CD4-positive, alpha-beta memory T cell (primary cell): ENCODE measurements around the gene UTY. TPM values are rescaled to one million over a fixed set of nuclear protein-coding genes. Genes with fewer than 3 reads are reported as not detected.
A peak's percentile ranks its signal among the peaks of the same experiment; 100 is the strongest.

ENCODE experiments used
- CTCF ChIA-PET: fragments of 350-600 bp; sonication (Branson Sonifier 250); formaldehyde crosslinking; loops from one replicate; lab custom pipeline; 2021; ENCODE audit warnings: inconsistent platforms; ENCODE audit not compliant: partially characterized antibody; lab: Charles Lee
- POLR2A ChIA-PET: fragments of 350-600 bp; sonication (Branson Sonifier 250); formaldehyde crosslinking; loops from one replicate; lab custom pipeline; 2021; ENCODE audit not compliant: partially characterized antibody; lab: Charles Lee
- DNase-seq, 5 donors: peaks; one replicate each; pipeline versions ENCODE4 v3.0.0 to v3.0.0-alpha.2; 2020 to 2022; ENCODE audit warnings: mixed read lengths in 1 of 5
- H3K27ac ChIP-seq: one replicate; pipeline ENCODE4 v1.7.0; 2013; ENCODE audit warnings: low read depth, low read length
- H3K27me3 ChIP-seq: 2 replicates; pipeline ENCODE4 v1.7.0; 2013; ENCODE audit warnings: mild to moderate bottlenecking, low read length, moderate library complexity; ENCODE audit not compliant: insufficient read depth
- H3K36me3 ChIP-seq: 2 replicates; pipeline ENCODE4 v1.7.0; 2013; ENCODE audit warnings: mild to moderate bottlenecking, low read length, moderate library complexity; ENCODE audit not compliant: insufficient read depth
- H3K4me1 ChIP-seq: 2 replicates; pipeline ENCODE4 v1.7.0; 2013; ENCODE audit warnings: mild to moderate bottlenecking, low read length, moderate library complexity; ENCODE audit not compliant: insufficient read depth
- H3K4me3 ChIP-seq, 2 donors: one replicate each; pipeline ENCODE4 v1.7.0; 2013; ENCODE audit warnings: low read length in 2 of 2, mild to moderate bottlenecking in 1 of 2
- H3K9me3 ChIP-seq, 2 donors: one replicate each; pipeline ENCODE4 v1.7.0; 2013; ENCODE audit warnings: low read length in 2 of 2, control low read depth in 1 of 2; ENCODE audit not compliant: control insufficient read depth in 1 of 2
- H3K27ac Mint-ChIP-seq, 7 donors: one replicate each; pipeline ENCODE4 v1.8.0; 2020 to 2021; ENCODE audit warnings: mixed read lengths in 7 of 7, mild to moderate bottlenecking in 6 of 7, inconsistent platforms in 3 of 7, moderate library complexity in 3 of 7
- H3K27me3 Mint-ChIP-seq, 2 donors: one replicate each; pipeline ENCODE4 v1.8.0; 2020 to 2021; ENCODE audit warnings: mixed read lengths in 2 of 2
- H3K36me3 Mint-ChIP-seq, 2 donors: one replicate each; pipeline ENCODE4 v1.8.0; 2020 to 2021; ENCODE audit warnings: mixed read lengths in 2 of 2, inconsistent platforms in 1 of 2, mild to moderate bottlenecking in 1 of 2
- H3K4me1 Mint-ChIP-seq, 4 donors: one replicate each; pipeline ENCODE4 v1.8.0; 2020 to 2021; ENCODE audit warnings: mixed read lengths in 4 of 4, mild to moderate bottlenecking in 1 of 4
- H3K4me3 Mint-ChIP-seq, 8 donors: one replicate each; pipeline ENCODE4 v1.8.0; 2020 to 2021; ENCODE audit warnings: mixed read lengths in 8 of 8, mild to moderate bottlenecking in 7 of 8, moderate library complexity in 6 of 8, inconsistent platforms in 3 of 8
- H3K9me3 Mint-ChIP-seq, 8 donors: one replicate each; pipeline ENCODE4 v1.8.0; 2020 to 2021; ENCODE audit warnings: mixed read lengths in 8 of 8, mild to moderate bottlenecking in 5 of 8, inconsistent platforms in 3 of 8, moderate library complexity in 1 of 8
- intact Hi-C: fragments of 100-400 bp; cut with micrococcal nuclease; formaldehyde crosslinking; loops from one replicate; pipeline ENCODE4 v1.15.1; 2023
- polyA plus RNA-seq, 2 donors: library from polyadenylated mRNA; unstranded; fragments of 300-500 nt; fragmentation: Illumina TruSeq; gene quantifications; one replicate each; pipeline ENCODE4 v1.2.3, GENCODE V29; 2021
- total RNA-seq, 2 experiments: library from RNA; stranded (reverse); gene quantifications; one replicate each; pipeline ENCODE4 v1.2.3, GENCODE V29; 2021

Gene UTY
- total and polyA plus RNA-seq, 4 experiments from 2014 or later: 70.8 to 71.8 TPM; not detected in 2

DNA sequence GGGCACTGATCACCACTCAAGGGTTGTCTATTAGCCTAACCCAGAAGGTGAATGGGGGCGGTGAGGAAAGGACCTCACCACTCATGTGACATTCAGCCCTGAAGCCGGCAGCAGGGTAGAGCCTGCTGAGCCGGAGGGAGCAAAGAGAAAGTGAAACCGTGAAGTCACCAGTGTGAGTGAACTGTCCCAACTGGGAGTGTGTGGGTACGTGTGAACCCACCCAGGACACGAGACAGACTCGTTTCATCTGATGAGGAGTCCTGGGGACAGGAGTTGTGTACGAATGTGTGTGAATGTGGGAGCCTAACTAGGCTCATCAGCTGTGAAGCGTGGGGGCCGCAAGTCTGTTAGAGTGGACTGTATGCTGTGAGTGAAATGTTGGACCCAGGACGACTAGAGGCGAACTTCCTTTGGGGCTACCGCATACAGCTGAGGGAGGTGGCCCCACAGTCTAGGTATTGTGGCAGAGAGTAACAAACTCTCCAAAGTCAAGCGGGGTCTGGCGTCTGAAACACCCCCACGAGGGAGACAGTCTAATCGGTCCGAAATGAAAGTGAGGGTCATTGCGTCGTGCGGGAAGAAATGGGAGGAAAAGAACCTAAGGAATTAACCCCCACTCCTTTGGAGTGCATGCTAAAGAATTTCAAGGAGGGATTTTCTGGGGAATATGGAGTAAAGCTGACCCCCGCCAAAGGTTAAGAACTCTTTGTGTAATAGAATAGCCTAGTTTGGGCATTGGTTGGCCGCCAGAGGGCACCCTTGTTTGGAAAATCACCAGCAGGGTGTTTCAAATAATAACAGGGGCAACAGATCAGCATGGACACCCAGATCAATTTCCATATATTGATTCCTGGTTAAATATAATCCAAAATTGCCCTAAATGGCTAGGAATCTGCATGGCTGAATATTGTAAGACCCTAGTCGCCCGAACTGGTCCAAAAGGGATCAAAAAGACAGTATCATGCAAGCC, 43.6 kb downstream of the UTY start:
- ChIA-PET POLR2A (no interaction called here), CTCF (interaction anchor here (0.7 kb wide), 1 partner anchor 11 kb away, joined by 3 read pairs; no protein-coding TSS in a partner anchor)
- intact Hi-C loops: loop anchor here (1.0 kb wide), 1 partner anchor 293 kb away; no protein-coding TSS in a partner anchor
- Mint-ChIP-seq H3K27me3 (no peaks in the 10 kb centered on the region), H3K4me3 (peak overlapping the region in 2 of 8 donors; percentile 91 to 97), H3K9me3 (peaks cover 0 to 3% (median 0%) of the 10 kb centered on the region in 8 donors), H3K36me3 (peaks cover 0 to 47% of the 10 kb centered on the region in 2 donors), H3K4me1 (peaks cover 0 to 90% (median 25%) of the 10 kb centered on the region in 4 donors), H3K27ac (peak overlapping the region in 2 of 7 donors; percentile 95 to 97)
- peak in 1 of 5 donors; percentile 75 for DNase-seq
- Histone ChIP-seq H3K36me3 (no peaks in the 10 kb centered on the region), H3K27me3 (no peaks in the 10 kb centered on the region), H3K9me3 (peaks cover 0 to 2% of the 10 kb centered on the region in 2 donors), H3K4me1 (peaks cover 53% of the 10 kb centered on the region), H3K27ac (peak overlapping the region; percentile 78), H3K4me3 (peak overlapping the region in 1 of 2 donors; percentile 62)

DNA sequence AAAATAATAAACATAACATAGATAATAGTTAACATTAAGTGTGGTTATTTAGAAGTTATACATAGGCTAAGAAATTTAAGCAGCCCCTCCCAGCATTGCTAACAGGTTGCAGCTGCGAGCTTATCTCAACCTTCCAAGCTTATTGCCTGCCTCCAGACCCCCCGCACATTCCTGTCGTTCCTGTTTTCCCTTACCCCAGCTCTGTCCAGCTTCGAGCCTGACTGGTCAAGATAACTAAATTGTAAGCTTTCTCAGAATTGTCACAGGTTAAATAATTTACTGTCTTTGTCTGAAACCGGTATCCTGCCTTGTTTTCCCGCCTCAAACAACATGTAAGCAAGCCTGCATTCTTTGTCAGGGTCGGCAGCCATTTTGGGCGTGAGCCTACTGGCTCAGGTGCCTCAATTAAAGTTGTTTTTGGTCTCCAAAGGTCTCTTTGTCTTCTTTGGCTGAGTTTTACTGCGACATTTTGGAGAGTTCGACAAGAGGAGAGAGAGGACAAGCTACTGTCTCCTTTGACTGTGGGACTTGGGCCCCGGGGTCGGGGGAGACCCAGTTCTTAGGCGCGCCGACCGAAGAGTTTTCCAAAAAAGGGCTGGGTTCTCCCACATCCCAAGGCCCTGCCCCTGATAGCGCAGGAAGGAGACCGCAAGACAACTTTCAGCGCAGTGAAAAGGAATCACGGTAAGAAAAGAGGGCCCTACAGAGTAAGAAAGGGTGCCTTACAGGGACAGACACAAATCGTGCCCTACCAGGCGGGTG, 44.4 kb downstream of the UTY start:
- H3K9me3 ChIP-seq: peaks cover 0 to 3% of the 10 kb centered on the region in 2 donors
- peaks cover 0 to 85% (median 23%) of the 10 kb centered on the region in 4 donors for H3K4me1 Mint-ChIP-seq
- peaks cover 51% of the 10 kb centered on the region for H3K4me1 ChIP-seq
- intact Hi-C loops: no loop called here
- no peak for DNase-seq
- H3K27ac Mint-ChIP-seq: peak overlapping the region in 2 of 7 donors; percentile 95 to 97
- no peaks in the 10 kb centered on the region for H3K27me3 ChIP-seq
- H3K27ac ChIP-seq: peak overlapping the region; percentile 78
- H3K9me3 Mint-ChIP-seq: peaks cover 0 to 3% (median 0%) of the 10 kb centered on the region in 8 donors
- H3K36me3 Mint-ChIP-seq: peaks cover 0 to 50% of the 10 kb centered on the region in 2 donors
- CTCF ChIA-PET: no interaction called here
- H3K4me3 ChIP-seq: peak overlapping the region in 1 of 2 donors; percentile 62
- H3K27me3 Mint-ChIP-seq: no peaks in the 10 kb centered on the region
- no peaks in the 10 kb centered on the region for H3K36me3 ChIP-seq
- peak overlapping the region in 2 of 8 donors; percentile 91 to 97 for H3K4me3 Mint-ChIP-seq
- POLR2A ChIA-PET: no interaction called here

DNA sequence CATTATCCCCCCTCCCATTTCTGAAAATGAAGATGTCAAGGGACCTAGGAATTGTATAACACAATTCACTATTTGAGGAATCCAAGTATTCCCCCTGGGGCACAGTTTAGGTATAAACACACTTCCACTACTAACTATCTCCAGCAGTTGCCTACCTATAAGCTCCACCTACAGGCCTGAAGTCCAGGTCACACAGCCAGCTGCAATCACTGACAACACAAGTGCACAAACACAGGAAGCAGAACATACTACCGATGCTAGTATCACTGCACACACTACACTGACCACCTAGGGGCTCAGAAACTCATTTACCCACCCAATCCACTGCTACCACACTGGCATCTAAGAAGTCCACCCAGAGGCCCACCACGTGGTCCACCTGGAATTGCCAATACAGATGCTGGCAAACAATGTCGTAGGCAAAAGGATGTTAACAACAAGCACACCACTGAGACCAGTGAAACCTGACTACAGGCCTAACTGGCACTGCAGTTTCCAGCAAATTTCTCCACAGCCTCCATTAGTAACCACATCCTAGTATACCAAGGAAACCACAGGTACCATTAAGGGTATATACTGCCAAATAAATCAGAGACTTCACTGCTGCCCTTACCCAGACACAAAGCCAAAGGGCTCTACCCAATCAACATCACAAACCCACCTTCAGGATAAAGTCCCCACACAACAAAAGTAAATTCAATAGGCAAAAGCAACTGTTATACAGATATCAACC, 47.4 kb downstream of the UTY start:
- peaks cover 0 to 6% of the 10 kb centered on the region in 2 donors for H3K9me3 ChIP-seq
- DNase-seq: peak in 1 of 5 donors; percentile 35
- intact Hi-C loops: no loop called here
- ChIA-PET CTCF (no interaction called here), POLR2A (no interaction called here)
- peak overlapping the region; percentile 10 for H3K27ac ChIP-seq
- Mint-ChIP-seq H3K4me1 (peaks cover 0 to 61% (median 23%) of the 10 kb centered on the region in 4 donors), H3K27ac (peak overlapping the region in 2 of 7 donors; percentile 82 to 93), H3K36me3 (peaks cover 0 to 60% of the 10 kb centered on the region in 2 donors), H3K9me3 (peaks cover 0 to 5% (median 0%) of the 10 kb centered on the region in 8 donors), H3K4me3 (peak overlapping the region in 1 of 8 donors; percentile 70), H3K27me3 (no peaks in the 10 kb centered on the region)
- H3K4me1 ChIP-seq: peaks cover 38% of the 10 kb centered on the region
- H3K36me3 ChIP-seq: no peaks in the 10 kb centered on the region
- H3K4me3 ChIP-seq: no peak overlapping the region
- H3K27me3 ChIP-seq: no peaks in the 10 kb centered on the region

DNA sequence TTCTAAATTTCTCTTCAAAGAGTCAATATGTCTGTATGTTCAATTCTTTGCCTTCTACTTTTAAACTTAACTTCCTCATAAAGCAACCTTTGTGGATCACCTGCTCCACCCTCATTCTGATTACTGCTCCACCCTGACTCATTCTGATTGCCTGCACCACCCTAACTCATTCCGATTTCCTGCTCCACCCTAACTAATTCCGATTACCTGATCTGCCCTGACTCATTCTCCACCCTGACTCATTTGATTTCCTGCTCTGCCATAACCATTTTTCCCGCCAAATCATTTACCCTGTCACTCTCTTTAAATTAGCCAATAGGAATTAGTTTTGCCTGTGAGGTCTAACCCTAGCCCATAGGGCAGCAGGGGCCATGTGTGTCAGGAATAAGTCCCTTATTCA, 50.3 kb downstream of the UTY start:
- no peaks in the 10 kb centered on the region for H3K27me3 ChIP-seq
- H3K4me3 Mint-ChIP-seq: no peak overlapping the region
- H3K36me3 ChIP-seq: no peaks in the 10 kb centered on the region
- ChIA-PET CTCF (no interaction called here), POLR2A (no interaction called here)
- DNase-seq: no peak
- peaks cover 0 to 48% (median 18%) of the 10 kb centered on the region in 4 donors for H3K4me1 Mint-ChIP-seq
- no peak overlapping the region for H3K27ac ChIP-seq
- intact Hi-C loops: no loop called here
- peaks cover 0 to 6% of the 10 kb centered on the region in 2 donors for H3K9me3 ChIP-seq
- no peak overlapping the region for H3K4me3 ChIP-seq
- H3K36me3 Mint-ChIP-seq: peaks cover 0 to 71% of the 10 kb centered on the region in 2 donors
- H3K27ac Mint-ChIP-seq: peak overlapping the region in 1 of 7 donors; percentile 47
- H3K4me1 ChIP-seq: peaks cover 34% of the 10 kb centered on the region
- no peaks in the 10 kb centered on the region for H3K27me3 Mint-ChIP-seq
- peaks cover 0 to 7% (median 0%) of the 10 kb centered on the region in 8 donors for H3K9me3 Mint-ChIP-seq

DNA sequence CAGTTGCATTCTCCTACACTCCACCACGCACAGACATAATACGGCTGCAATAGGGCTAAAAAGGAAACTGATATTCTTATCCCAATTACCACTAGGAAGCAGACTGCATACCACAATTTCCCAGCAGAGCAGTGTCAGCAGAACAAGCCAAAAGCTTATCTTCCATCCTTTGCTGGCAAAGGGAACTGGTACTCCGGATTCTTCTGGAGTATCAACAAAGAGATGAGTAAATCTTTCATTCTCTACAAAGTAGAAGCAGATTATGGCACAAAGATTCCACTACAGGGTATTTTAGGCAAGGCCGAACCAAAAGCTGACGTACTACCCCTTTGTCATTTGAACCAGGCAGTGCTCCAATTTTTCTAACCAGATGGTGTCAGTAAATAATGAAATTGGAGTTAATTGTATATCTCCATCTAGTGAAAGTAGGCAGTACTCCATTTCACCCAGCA, 56.5 kb downstream of the UTY start:
- H3K36me3 ChIP-seq: no peaks in the 10 kb centered on the region
- H3K4me3 ChIP-seq: no peak overlapping the region
- Mint-ChIP-seq H3K9me3 (peaks cover 0 to 4% (median 0%) of the 10 kb centered on the region in 8 donors), H3K27me3 (no peaks in the 10 kb centered on the region), H3K27ac (no peak overlapping the region), H3K4me1 (peaks cover 0 to 72% (median 26%) of the 10 kb centered on the region in 4 donors), H3K4me3 (peak overlapping the region in 1 of 8 donors; percentile 25), H3K36me3 (peaks cover 0 to 53% of the 10 kb centered on the region in 2 donors)
- POLR2A ChIA-PET: no interaction called here
- CTCF ChIA-PET: no interaction called here
- H3K9me3 ChIP-seq: no peaks in the 10 kb centered on the region
- H3K27ac ChIP-seq: no peak overlapping the region
- no peaks in the 10 kb centered on the region for H3K27me3 ChIP-seq
- H3K4me1 ChIP-seq: peaks cover 47% of the 10 kb centered on the region
- intact Hi-C loops: no loop called here
- DNase-seq: no peak

DNA sequence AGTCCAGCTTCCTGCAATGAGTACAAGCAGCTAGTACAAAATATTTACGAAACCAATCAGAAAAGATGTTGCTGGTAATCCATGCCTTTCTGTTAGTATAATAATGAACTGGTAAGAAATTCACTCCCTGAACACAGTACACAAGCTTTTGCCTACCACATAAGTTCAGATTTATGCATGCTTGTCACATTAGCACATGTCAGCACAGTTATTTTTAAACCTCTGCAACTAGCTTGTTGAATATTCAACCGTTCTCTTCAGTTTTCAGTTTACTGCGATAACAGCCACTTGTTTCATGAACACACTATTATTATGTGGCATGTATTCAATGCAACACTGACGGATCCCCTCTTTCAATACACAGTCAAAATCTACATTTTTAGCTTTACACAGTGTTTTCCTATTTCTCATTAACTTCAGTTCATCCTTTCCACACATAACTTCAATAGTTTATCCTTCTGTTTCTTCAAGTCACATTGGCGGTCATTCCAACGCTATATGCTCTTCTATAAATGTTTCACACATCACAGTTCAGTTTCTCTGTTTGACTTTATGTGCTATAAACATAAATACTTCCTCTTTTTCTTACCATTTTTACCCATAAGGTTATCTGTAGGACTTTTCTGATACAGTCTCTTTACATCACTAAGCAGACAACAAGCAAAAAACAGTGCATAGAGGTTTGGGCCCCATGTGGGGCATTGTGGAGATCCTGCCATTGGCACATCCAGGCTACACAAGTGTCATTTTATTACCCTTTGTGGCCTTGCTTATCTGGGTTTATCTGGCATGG, 62.8 kb downstream of the UTY start:
- peaks cover 0 to 10% of the 10 kb centered on the region in 2 donors for H3K36me3 Mint-ChIP-seq
- CTCF ChIA-PET: no interaction called here
- no peak overlapping the region for H3K4me3 Mint-ChIP-seq

More for the DNA sequence above, 62.8 kb downstream of the UTY start:
- DNase-seq: no peak
- H3K4me3 ChIP-seq: no peak overlapping the region
- peaks cover 5% of the 10 kb centered on the region for H3K36me3 ChIP-seq
- no peaks in the 10 kb centered on the region for H3K27me3 ChIP-seq
- H3K27me3 Mint-ChIP-seq: no peaks in the 10 kb centered on the region
- no peaks in the 10 kb centered on the region for H3K9me3 ChIP-seq
- no peak overlapping the region for H3K27ac Mint-ChIP-seq
- H3K9me3 Mint-ChIP-seq: no peaks in the 10 kb centered on the region
- no peak overlapping the region for H3K27ac ChIP-seq
- intact Hi-C loops: no loop called here
- POLR2A ChIA-PET: no interaction called here
- peaks cover 19% of the 10 kb centered on the region for H3K4me1 ChIP-seq
- peaks cover 0 to 63% (median 16%) of the 10 kb centered on the region in 4 donors for H3K4me1 Mint-ChIP-seq
